GM18502 (cell line): ENCODE results near the gene FBXL16.

Experiments used
- ATAC-seq: cut with Tn5 transposase; IDR thresholded peaks from one replicate; pipeline ENCODE4 v1.9.1; 2021; ENCODE audit warnings: mild to moderate bottlenecking; ENCODE audit not compliant: unreplicated experiment, poor library complexity

Gene FBXL16

GRCh38 chr16:648071-648780, 57.4 kb downstream of the FBXL16 start:
- ATAC-seq = no peak

DNA sequence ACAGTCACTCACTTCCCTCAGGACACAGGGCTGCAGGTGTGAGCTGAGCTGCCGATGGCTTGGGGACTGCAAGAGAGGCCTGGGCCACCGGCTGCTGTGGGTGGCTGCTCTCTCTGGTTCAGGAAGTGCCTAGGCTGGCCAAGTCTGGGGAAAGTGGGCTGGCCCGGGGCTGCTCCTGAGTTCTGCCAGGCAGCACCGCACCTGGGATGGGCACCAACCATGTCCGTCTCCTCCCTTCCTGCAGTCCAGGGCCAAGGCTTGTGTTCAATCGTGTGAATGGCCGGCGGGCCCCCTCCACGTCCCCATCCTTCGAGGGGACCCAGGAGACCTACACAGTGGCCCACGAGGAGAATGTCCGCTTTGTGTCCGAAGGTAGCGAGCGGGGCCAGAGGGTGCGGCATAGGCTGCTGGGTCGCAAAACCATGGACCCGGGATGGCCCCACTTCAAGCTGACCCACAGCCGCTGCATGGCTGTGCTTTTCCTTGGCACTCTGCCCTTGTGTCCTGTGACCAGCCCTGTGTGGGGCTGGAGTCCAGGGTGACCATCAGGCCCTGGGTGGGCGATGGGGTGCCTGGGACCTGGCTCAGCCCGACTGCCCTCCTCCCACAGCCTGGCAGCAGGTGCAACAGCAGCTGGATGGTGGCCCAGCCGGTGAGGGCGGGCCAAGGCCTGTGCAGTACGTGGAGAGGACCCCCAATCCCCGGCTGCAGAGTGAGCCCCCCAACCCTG, 58.3 kb downstream of the FBXL16 start:
- ATAC-seq = no peak

DNA sequence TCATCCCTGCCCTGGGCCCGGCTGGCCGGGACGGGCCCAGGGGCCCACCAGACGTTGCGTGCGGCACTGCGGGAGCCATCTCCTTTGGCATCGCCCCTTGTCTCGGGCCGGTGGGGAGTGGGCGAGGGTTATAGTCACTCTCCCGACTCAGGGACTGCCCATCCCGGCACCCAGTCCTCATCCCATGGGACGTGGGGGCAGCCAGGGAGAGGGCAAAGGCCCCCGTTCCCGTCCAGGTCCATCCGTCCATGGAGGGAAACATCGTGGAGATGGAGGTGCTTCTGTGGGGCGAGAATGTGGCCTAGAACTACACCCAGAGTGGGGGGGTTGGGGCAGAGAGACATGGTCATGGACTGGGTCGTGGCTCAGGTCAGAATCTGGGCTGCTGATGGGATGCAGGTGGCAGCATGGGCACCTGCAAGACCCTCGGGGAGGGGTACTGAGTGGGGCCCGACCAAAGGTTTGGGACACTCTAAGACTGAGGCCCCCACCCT, 58.9 kb downstream of the FBXL16 start:
- ATAC-seq = no peak

- ATAC-seq = no peak
Measured at GRCh38 chr16:645852-646678, 59.5 kb downstream of the FBXL16 start.

DNA sequence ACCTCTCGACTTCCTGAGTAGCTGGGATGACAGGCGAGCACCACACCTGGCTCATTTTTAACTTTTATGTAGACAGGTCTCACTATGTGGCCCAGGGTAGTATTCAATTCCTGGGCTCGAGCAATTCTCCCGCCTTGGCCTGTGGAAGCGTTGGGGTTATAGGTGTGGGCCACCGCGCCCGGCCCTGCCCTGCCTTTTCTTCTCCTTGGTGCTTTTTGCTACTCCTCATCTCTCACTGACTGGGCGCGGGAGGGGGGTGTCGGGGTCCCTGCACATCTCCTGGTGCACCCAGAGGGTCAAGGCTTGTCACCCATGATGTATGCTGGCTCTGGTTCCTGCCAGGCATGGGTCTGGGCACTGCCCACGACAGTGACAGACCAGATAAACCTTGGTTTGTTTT, 61.0 kb downstream of the FBXL16 start:
- no peak for ATAC-seq

GRCh38 chr16:643050-643368, 62.6 kb downstream of the FBXL16 start:
- ATAC-seq = no peak
